Sigmoid colon (tissue), 7 donors: ENCODE measurements around the gene APOB. TPM values are rescaled to one million over a fixed set of nuclear protein-coding genes. Genes with fewer than 3 reads are reported as not detected.

ENCODE experiments used
- DNase-seq: peaks from one replicate; pipeline ENCODE4 v3.0.0-alpha.2; 2019
- H3K27ac ChIP-seq, 4 donors: fragments of 200-600 bp; sonication (generic); one replicate each; pipeline ENCODE4 v1.5.1; 2016 to 2019; ENCODE audit warnings: mild to moderate bottlenecking in 1 of 4
- H3K27me3 ChIP-seq, 3 donors: fragments of 200-600 bp; sonication (generic); one replicate each; pipeline ENCODE4 v1.5.1; 2019; ENCODE audit warnings: mild to moderate bottlenecking in 1 of 3
- H3K36me3 ChIP-seq, 4 donors: fragments of 200-600 bp; sonication (generic); one replicate each; pipeline ENCODE4 v1.5.1; 2016 to 2019
- H3K4me1 ChIP-seq, 4 donors: fragments of 200-600 bp; sonication (generic); one replicate each; pipeline ENCODE4 v1.5.1; 2017 to 2019
- H3K4me3 ChIP-seq, 4 donors: fragments of 200-600 bp; sonication (generic); one replicate each; pipeline ENCODE4 v1.5.1; 2017 to 2019; ENCODE audit warnings: mild to moderate bottlenecking in 2 of 4, moderate library complexity in 1 of 4
- H3K9me3 ChIP-seq, 4 donors: fragments of 200-600 bp in 3 of 4; sonication (generic) in 3 of 4; one replicate each; pipeline versions ENCODE4 v1.5.1 to v1.6.1; 2013 to 2019
- CTCF ChIP-seq, 4 experiments: fragments of 450-650 bp in 3 of 4; fragments of 200-600 bp in 1 of 4; IDR thresholded peaks; one replicate each; pipeline ENCODE4 v1.5.1; 2016 to 2019; ENCODE audit warnings: antibody characterized with exemption in 4 of 4, mild to moderate bottlenecking in 3 of 4, moderate library complexity in 2 of 4
- EP300 ChIP-seq, 4 donors: sonication (generic); formaldehyde crosslinking; IDR thresholded peaks; one replicate each; pipeline ENCODE4 v1.6.1; 2017; ENCODE audit warnings: antibody characterized with exemption in 4 of 4
- POLR2A ChIP-seq, 2 donors: fragments of 450-650 bp; IDR thresholded peaks; one replicate each; pipeline ENCODE4 v1.6.1; 2016; ENCODE audit warnings: antibody characterized with exemption in 2 of 2, mild to moderate bottlenecking in 2 of 2, moderate library complexity in 2 of 2
- POLR2AphosphoS5 ChIP-seq, 4 donors: sonication (generic); formaldehyde crosslinking; IDR thresholded peaks; one replicate each; pipeline ENCODE4 v1.6.1; 2017; ENCODE audit warnings: antibody characterized with exemption in 4 of 4
- WGBS, 2 donors: extraction: QIAGEN DNeasy Blood & Tissue Kit; methylation state at CpG; one replicate each; pipeline ENCODE4 v1.1.7; 2013; 5-methylcytosine and 5-hydroxymethylcytosine counted together
- intact Hi-C: fragments of 100-400 bp; cut with DNase I; formaldehyde crosslinking; loops from one replicate; pipeline ENCODE4 v1.15.1; 2023
- polyA plus RNA-seq, 3 donors: library from polyadenylated mRNA; stranded (reverse); fragments of 200-250 nt; gene quantifications; one replicate each; pipeline ENCODE4 v1.2.3, GENCODE V29; 2013
- total RNA-seq, 4 donors: library from RNA; depleted of rRNA; stranded (reverse); fragments of >200 nt; gene quantifications; one replicate each; pipeline ENCODE4 v1.1.0, GENCODE V29; 2016
- donor health status: healthy with polysubstance abuse.
- donor health status: Bipolar disorder and iron deficiency.
- donor health status: healthy.

Gene APOB
- total and polyA plus RNA-seq, 7 donors: under 0.01 to 3.6 (median 0.69) TPM; not detected in 1

GRCh38 chr2:21035974-21036707 is 7.7 kb downstream of the APOB start:
- intact Hi-C loops: loop anchor here (5.0 kb wide), 1 partner anchor 374 kb away; no protein-coding TSS in a partner anchor
- no peaks in the 10 kb centered on the region for H3K9me3 ChIP-seq
- H3K4me3 ChIP-seq: no peak overlapping the region
- H3K36me3 ChIP-seq: no peaks in the 10 kb centered on the region
- H3K27me3 ChIP-seq: no peaks in the 10 kb centered on the region
- TF ChIP-seq CTCF (IDR thresholded peaks at IDR 0.05) (no peak), POLR2A (IDR thresholded peaks at IDR 0.05) (no peak), POLR2AphosphoS5 (IDR thresholded peaks at IDR 0.05) (no peak), EP300 (IDR thresholded peaks at IDR 0.05) (no peak)
- DNase-seq: no peak
- 84 to 91% methylated on average over 4 of the region's 4 CpGs for WGBS, 2 donors
- peaks cover 0 to 27% (median 22%) of the 10 kb centered on the region in 4 donors for H3K4me1 ChIP-seq
- no peak overlapping the region for H3K27ac ChIP-seq

- peaks cover 0 to 27% (median 22%) of the 10 kb centered on the region in 4 donors for H3K4me1 ChIP-seq
- 82 to 85% methylated on average over 6 of the region's 6 CpGs for WGBS, 2 donors
- TF ChIP-seq POLR2AphosphoS5 (IDR thresholded peaks at IDR 0.05) (no peak), CTCF (IDR thresholded peaks at IDR 0.05) (no peak), EP300 (IDR thresholded peaks at IDR 0.05) (no peak), POLR2A (IDR thresholded peaks at IDR 0.05) (no peak)
These were observed 8.4 kb downstream of the APOB start for GRCh38 chr2:21035282-21035973.

DNA sequence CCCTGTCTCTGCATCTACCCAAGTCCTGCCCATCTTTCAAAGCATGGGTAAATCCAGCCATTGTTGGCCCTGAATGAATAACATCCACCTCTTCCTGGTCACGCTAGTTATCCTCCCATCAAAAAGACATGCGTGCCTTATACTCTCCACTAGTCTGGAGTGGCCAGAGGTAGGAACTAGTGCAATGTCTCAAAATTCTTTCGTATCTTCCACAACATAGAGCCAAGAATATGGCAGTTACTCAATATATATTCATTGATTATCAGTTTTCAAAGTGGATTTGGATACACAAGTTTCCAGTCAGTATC is 8.9 kb downstream of the APOB start:
- intact Hi-C loops: loop anchor here (5.0 kb wide), 1 partner anchor 373 kb away; no protein-coding TSS in a partner anchor
- Histone ChIP-seq H3K9me3 (no peaks in the 10 kb centered on the region), H3K4me1 (peaks cover 0 to 27% (median 22%) of the 10 kb centered on the region in 4 donors), H3K27ac (no peak overlapping the region), H3K36me3 (no peaks in the 10 kb centered on the region), H3K4me3 (no peak overlapping the region), H3K27me3 (no peaks in the 10 kb centered on the region)
- 88 to 94% methylated on average over 3 of the region's 3 CpGs for WGBS, 2 donors
- TF ChIP-seq CTCF (IDR thresholded peaks at IDR 0.05) (no peak), EP300 (IDR thresholded peaks at IDR 0.05) (no peak), POLR2AphosphoS5 (IDR thresholded peaks at IDR 0.05) (no peak), POLR2A (IDR thresholded peaks at IDR 0.05) (no peak)
- DNase-seq: no peak

More at GRCh38 chr2:21035282-21035973, 8.4 kb downstream of the APOB start:
- Histone ChIP-seq H3K36me3 (no peaks in the 10 kb centered on the region), H3K27ac (no peak overlapping the region), H3K27me3 (no peaks in the 10 kb centered on the region), H3K9me3 (no peaks in the 10 kb centered on the region), H3K4me3 (no peak overlapping the region)
- intact Hi-C loops: loop anchor here (5.0 kb wide), 1 partner anchor 373 kb away; no protein-coding TSS in a partner anchor
- no peak for DNase-seq

- no peak for TF ChIP-seq POLR2A (IDR thresholded peaks at IDR 0.05)
- no peak for TF ChIP-seq POLR2AphosphoS5 (IDR thresholded peaks at IDR 0.05)
- TF ChIP-seq EP300 (IDR thresholded peaks at IDR 0.05): no peak
- no peaks in the 10 kb centered on the region for H3K9me3 ChIP-seq
- intact Hi-C loops: no loop called here
- no peak overlapping the region for H3K27ac ChIP-seq
- no peak for DNase-seq
- H3K4me1 ChIP-seq: peaks cover 0 to 22% (median 20%) of the 10 kb centered on the region in 4 donors
- H3K27me3 ChIP-seq: no peaks in the 10 kb centered on the region
- H3K36me3 ChIP-seq: no peaks in the 10 kb centered on the region
- 81 to 88% methylated on average over 4 of the region's 4 CpGs for WGBS, 2 donors
- no peak overlapping the region for H3K4me3 ChIP-seq
These were observed 9.5 kb downstream of the APOB start for GRCh38 chr2:21034156-21034971.
